Chondrocyte (in vitro differentiated cells): ENCODE measurements around the gene ZNF511. TPM values are rescaled to one million over a fixed set of nuclear protein-coding genes. Genes with fewer than 3 reads are reported as not detected.

Experiments used
- DNase-seq: peaks from one replicate; pipeline ENCODE4 v3.0.0; 2021; ENCODE audit warnings: mixed read lengths, low spot score
- H3K27ac Mint-ChIP-seq: one replicate; pipeline ENCODE4 v1.8.0; 2021; ENCODE audit warnings: mild to moderate bottlenecking, moderate library complexity, mixed read lengths; ENCODE audit not compliant: unreplicated experiment
- H3K27me3 Mint-ChIP-seq: 2 replicates; pipeline ENCODE4 v1.8.0; 2021; ENCODE audit warnings: low read depth, mixed read lengths
- H3K36me3 Mint-ChIP-seq: 2 replicates; pipeline ENCODE4 v1.8.0; 2021; ENCODE audit warnings: low read depth, mixed read lengths
- H3K4me1 Mint-ChIP-seq: 2 replicates; pipeline ENCODE4 v1.8.0; 2021; ENCODE audit warnings: low read depth, mild to moderate bottlenecking, mixed read lengths
- H3K4me3 Mint-ChIP-seq: one replicate; pipeline ENCODE4 v1.8.0; 2021; ENCODE audit warnings: mild to moderate bottlenecking, moderate library complexity, mixed read lengths; ENCODE audit not compliant: unreplicated experiment
- H3K9me3 Mint-ChIP-seq: 2 replicates; pipeline ENCODE4 v1.8.0; 2021; ENCODE audit warnings: low read depth, mixed read lengths
- CTCF ChIP-seq: fragments of 200-600 bp; sonication (generic); IDR thresholded peaks from 2 replicates; pipeline ENCODE4 v1.5.0; 2021; ENCODE audit warnings: antibody characterized with exemption, mild to moderate bottlenecking, moderate library complexity
- total RNA-seq: library from RNA; stranded (reverse); gene quantifications from 3 replicates; pipeline ENCODE4 v1.2.1, GENCODE V29; 2021

The ZNF511 gene
- total RNA-seq, 1 donor from 2014 or later: 25.6 TPM

- Mint-ChIP-seq H3K36me3 (peaks cover 50% of the 10 kb centered on the region), H3K27me3 (no peaks in the 10 kb centered on the region), H3K4me3 (no peak overlapping the region), H3K27ac (no peak overlapping the region), H3K9me3 (no peaks in the 10 kb centered on the region), H3K4me1 (no peaks in the 10 kb centered on the region)
- no peak for DNase-seq
- no peak for TF ChIP-seq CTCF
These were observed 20.7 kb upstream of the ZNF511 start for GRCh38 chr10:133287832-133288500.

GRCh38 chr10:133289761-133290160, 19.0 kb upstream of the ZNF511 start:
- Mint-ChIP-seq H3K9me3 (no peaks in the 10 kb centered on the region), H3K4me3 (no peak overlapping the region), H3K27ac (no peak overlapping the region), H3K4me1 (no peaks in the 10 kb centered on the region), H3K36me3 (peaks cover 44% of the 10 kb centered on the region), H3K27me3 (no peaks in the 10 kb centered on the region)
- DNase-seq: no peak
- TF ChIP-seq CTCF: no peak

GRCh38 chr10:133292919-133293809, 15.6 kb upstream of the ZNF511 start:
- no peaks in the 10 kb centered on the region for H3K27me3 Mint-ChIP-seq
- peaks cover 35% of the 10 kb centered on the region for H3K36me3 Mint-ChIP-seq
- DNase-seq: no peak
- H3K4me1 Mint-ChIP-seq: no peaks in the 10 kb centered on the region
- no peaks in the 10 kb centered on the region for H3K9me3 Mint-ChIP-seq
- no peak for TF ChIP-seq CTCF
- H3K4me3 Mint-ChIP-seq: no peak overlapping the region
- no peak overlapping the region for H3K27ac Mint-ChIP-seq

DNA sequence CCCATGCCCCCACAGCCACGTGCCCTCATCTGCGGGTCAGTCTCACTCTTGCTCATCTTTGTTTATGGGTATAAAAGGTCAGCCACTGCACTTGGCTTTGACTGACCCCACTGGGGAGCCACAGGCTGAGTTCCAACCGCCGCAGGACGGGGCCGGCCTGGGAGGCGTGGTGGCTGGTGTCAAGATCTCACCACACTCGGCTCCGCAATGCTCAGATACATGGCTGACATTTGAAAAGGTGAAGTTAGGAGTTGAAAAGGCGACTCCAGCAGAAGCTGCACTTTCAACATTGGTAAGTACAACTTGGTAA, 14.9 kb upstream of the ZNF511 start:
- Mint-ChIP-seq H3K36me3 (peaks cover 37% of the 10 kb centered on the region), H3K9me3 (no peaks in the 10 kb centered on the region), H3K4me1 (no peaks in the 10 kb centered on the region), H3K27me3 (no peaks in the 10 kb centered on the region), H3K4me3 (no peak overlapping the region), H3K27ac (no peak overlapping the region)
- no peak for TF ChIP-seq CTCF
- DNase-seq: no peak

DNA sequence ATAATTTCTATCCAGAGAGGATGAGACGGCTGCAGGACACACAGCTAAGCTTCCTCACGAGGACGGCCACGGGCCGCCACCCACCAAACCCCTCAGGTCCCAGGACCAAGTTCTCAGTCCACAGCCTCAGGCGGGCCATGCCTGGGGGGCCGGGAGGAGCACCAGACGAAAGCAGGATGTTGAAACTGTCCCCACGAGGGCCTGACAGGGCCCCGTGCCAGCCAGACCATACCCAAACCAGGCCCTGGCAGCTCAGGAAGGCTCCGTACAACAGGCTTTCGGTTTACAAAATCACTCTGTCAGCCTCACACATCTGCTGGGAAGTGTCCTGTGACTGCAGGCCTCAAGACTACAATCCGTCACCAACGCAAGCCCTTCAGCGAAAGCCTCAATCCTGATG, 14.5 kb upstream of the ZNF511 start:
- H3K4me3 Mint-ChIP-seq: no peak overlapping the region
- H3K27ac Mint-ChIP-seq: no peak overlapping the region
- H3K36me3 Mint-ChIP-seq: peaks cover 37% of the 10 kb centered on the region

More for the DNA sequence above, 14.5 kb upstream of the ZNF511 start:
- H3K9me3 Mint-ChIP-seq: no peaks in the 10 kb centered on the region
- no peaks in the 10 kb centered on the region for H3K4me1 Mint-ChIP-seq
- H3K27me3 Mint-ChIP-seq: no peaks in the 10 kb centered on the region
- no peak for TF ChIP-seq CTCF
- no peak for DNase-seq
